ENCODE results near the gene PCDH9.

Gene PCDH9

GRCh38 chr13:67204764-67205163 is 25.4 kb downstream of the PCDH9 start:
- no peak overlapping the region for H3K27ac ChIP-seq (ENCODE audit: low read length)
- H3K4me3 ChIP-seq (ENCODE audit: low read length) = no peak overlapping the region
- DNase-seq (ENCODE audit: low read depth, low spot score) = no peak

GRCh38 chr13:67200605-67201004 is 29.5 kb downstream of the PCDH9 start:
- H3K27me3 ChIP-seq (ENCODE audit: control insufficient read depth, insufficient read depth, low read length) = no peaks in the 10 kb centered on the region
- no peak for DNase-seq (ENCODE audit: low read depth, low spot score)
- no peaks in the 10 kb centered on the region for H3K4me1 ChIP-seq (ENCODE audit: control insufficient read depth, insufficient read depth, low read length)
- no peak overlapping the region for H3K4me3 ChIP-seq (ENCODE audit: low read length)
- H3K36me3 ChIP-seq (ENCODE audit: control insufficient read depth, insufficient read depth, low read length) = no peaks in the 10 kb centered on the region
- WGBS (ENCODE audit: insufficient coverage, insufficient read length) = no CpG with 5 or more reads among the region's 4 CpGs
- H3K27ac ChIP-seq (ENCODE audit: low read length) = no peak overlapping the region
- no peaks in the 10 kb centered on the region for H3K9me3 ChIP-seq (ENCODE audit: control insufficient read depth, insufficient read depth, low read length)

More at GRCh38 chr13:67204764-67205163, 25.4 kb downstream of the PCDH9 start:
- no peaks in the 10 kb centered on the region for H3K36me3 ChIP-seq (ENCODE audit: control insufficient read depth, insufficient read depth, low read length)
- H3K4me1 ChIP-seq (ENCODE audit: control insufficient read depth, insufficient read depth, low read length) = no peaks in the 10 kb centered on the region
- H3K27me3 ChIP-seq (ENCODE audit: control insufficient read depth, insufficient read depth, low read length) = no peaks in the 10 kb centered on the region
- WGBS (ENCODE audit: insufficient coverage, insufficient read length) = no CpG with 5 or more reads among the region's 1 CpG
- H3K9me3 ChIP-seq (ENCODE audit: control insufficient read depth, insufficient read depth, low read length) = no peaks in the 10 kb centered on the region

- H3K4me3 ChIP-seq (ENCODE audit: low read length) = no peak overlapping the region
These were observed 30.0 kb downstream of the PCDH9 start for GRCh38 chr13:67200183-67200582.

GRCh38 chr13:67197704-67198103 is 32.4 kb downstream of the PCDH9 start:
- Histone ChIP-seq H3K4me1 (ENCODE audit: control insufficient read depth, insufficient read depth, low read length) (no peaks in the 10 kb centered on the region), H3K27ac (ENCODE audit: low read length) (no peak overlapping the region), H3K4me3 (ENCODE audit: low read length) (no peak overlapping the region), H3K36me3 (ENCODE audit: control insufficient read depth, insufficient read depth, low read length) (no peaks in the 10 kb centered on the region), H3K27me3 (ENCODE audit: control insufficient read depth, insufficient read depth, low read length) (no peaks in the 10 kb centered on the region), H3K9me3 (ENCODE audit: control insufficient read depth, insufficient read depth, low read length) (no peaks in the 10 kb centered on the region)
- WGBS (ENCODE audit: insufficient coverage, insufficient read length) = no CpG with 5 or more reads among the region's 1 CpG
- DNase-seq (ENCODE audit: low read depth, low spot score) = no peak

More at GRCh38 chr13:67200183-67200582, 30.0 kb downstream of the PCDH9 start:
- Histone ChIP-seq H3K9me3 (ENCODE audit: control insufficient read depth, insufficient read depth, low read length) (no peaks in the 10 kb centered on the region), H3K27me3 (ENCODE audit: control insufficient read depth, insufficient read depth, low read length) (no peaks in the 10 kb centered on the region), H3K27ac (ENCODE audit: low read length) (no peak overlapping the region), H3K36me3 (ENCODE audit: control insufficient read depth, insufficient read depth, low read length) (no peaks in the 10 kb centered on the region), H3K4me1 (ENCODE audit: control insufficient read depth, insufficient read depth, low read length) (no peaks in the 10 kb centered on the region)
- DNase-seq (ENCODE audit: low read depth, low spot score) = no peak

GRCh38 chr13:67193979-67194378 is 36.2 kb downstream of the PCDH9 start:
- no peaks in the 10 kb centered on the region for H3K9me3 ChIP-seq (ENCODE audit: control insufficient read depth, insufficient read depth, low read length)
- no peaks in the 10 kb centered on the region for H3K27me3 ChIP-seq (ENCODE audit: control insufficient read depth, insufficient read depth, low read length)
- no peak overlapping the region for H3K27ac ChIP-seq (ENCODE audit: low read length)
- H3K36me3 ChIP-seq (ENCODE audit: control insufficient read depth, insufficient read depth, low read length) = no peaks in the 10 kb centered on the region
- H3K4me1 ChIP-seq (ENCODE audit: control insufficient read depth, insufficient read depth, low read length) = no peaks in the 10 kb centered on the region
- H3K4me3 ChIP-seq (ENCODE audit: low read length) = no peak overlapping the region
- no peak for DNase-seq (ENCODE audit: low read depth, low spot score)

- H3K27ac ChIP-seq (ENCODE audit: low read length) = no peak overlapping the region
- no peaks in the 10 kb centered on the region for H3K4me1 ChIP-seq (ENCODE audit: control insufficient read depth, insufficient read depth, low read length)
- H3K9me3 ChIP-seq (ENCODE audit: control insufficient read depth, insufficient read depth, low read length) = no peaks in the 10 kb centered on the region
- H3K4me3 ChIP-seq (ENCODE audit: low read length) = no peak overlapping the region
- no CpG with 5 or more reads among the region's 4 CpGs for WGBS (ENCODE audit: insufficient coverage, insufficient read length)
- no peaks in the 10 kb centered on the region for H3K27me3 ChIP-seq (ENCODE audit: control insufficient read depth, insufficient read depth, low read length)
- DNase-seq (ENCODE audit: low read depth, low spot score) = no peak
- H3K36me3 ChIP-seq (ENCODE audit: control insufficient read depth, insufficient read depth, low read length) = no peaks in the 10 kb centered on the region
These were observed 37.4 kb downstream of the PCDH9 start for GRCh38 chr13:67192751-67193150.

GRCh38 chr13:67186995-67187569 is 43.1 kb downstream of the PCDH9 start:
- Histone ChIP-seq H3K4me1 (ENCODE audit: control insufficient read depth, insufficient read depth, low read length) (no peaks in the 10 kb centered on the region), H3K27ac (ENCODE audit: low read length) (no peak overlapping the region), H3K36me3 (ENCODE audit: control insufficient read depth, insufficient read depth, low read length) (no peaks in the 10 kb centered on the region), H3K9me3 (ENCODE audit: control insufficient read depth, insufficient read depth, low read length) (no peaks in the 10 kb centered on the region), H3K27me3 (ENCODE audit: control insufficient read depth, insufficient read depth, low read length) (no peaks in the 10 kb centered on the region), H3K4me3 (ENCODE audit: low read length) (no peak overlapping the region)
- no peak for DNase-seq (ENCODE audit: low read depth, low spot score)
- no CpG with 5 or more reads among the region's 6 CpGs for WGBS (ENCODE audit: insufficient coverage, insufficient read length)

GRCh38 chr13:67184247-67184646 is 45.9 kb downstream of the PCDH9 start:
- Histone ChIP-seq H3K4me3 (ENCODE audit: low read length) (no peak overlapping the region), H3K36me3 (ENCODE audit: control insufficient read depth, insufficient read depth, low read length) (no peaks in the 10 kb centered on the region), H3K27ac (ENCODE audit: low read length) (no peak overlapping the region), H3K27me3 (ENCODE audit: control insufficient read depth, insufficient read depth, low read length) (no peaks in the 10 kb centered on the region), H3K9me3 (ENCODE audit: control insufficient read depth, insufficient read depth, low read length) (no peaks in the 10 kb centered on the region), H3K4me1 (ENCODE audit: control insufficient read depth, insufficient read depth, low read length) (no peaks in the 10 kb centered on the region)
- no CpG with 5 or more reads among the region's 7 CpGs for WGBS (ENCODE audit: insufficient coverage, insufficient read length)
- DNase-seq (ENCODE audit: low read depth, low spot score) = no peak

- Histone ChIP-seq H3K4me3 (ENCODE audit: low read length) (no peak overlapping the region), H3K36me3 (ENCODE audit: control insufficient read depth, insufficient read depth, low read length) (no peaks in the 10 kb centered on the region), H3K27ac (ENCODE audit: low read length) (no peak overlapping the region), H3K9me3 (ENCODE audit: control insufficient read depth, insufficient read depth, low read length) (no peaks in the 10 kb centered on the region), H3K4me1 (ENCODE audit: control insufficient read depth, insufficient read depth, low read length) (no peaks in the 10 kb centered on the region), H3K27me3 (ENCODE audit: control insufficient read depth, insufficient read depth, low read length) (no peaks in the 10 kb centered on the region)
- no CpG with 5 or more reads among the region's 1 CpG for WGBS (ENCODE audit: insufficient coverage, insufficient read length)
- no peak for DNase-seq (ENCODE audit: low read depth, low spot score)
These were observed 47.0 kb downstream of the PCDH9 start for GRCh38 chr13:67183151-67183550.

- WGBS (ENCODE audit: insufficient coverage, insufficient read length) = 100% methylated on average over 1 of the region's 2 CpGs
- Histone ChIP-seq H3K27ac (ENCODE audit: low read length) (no peak overlapping the region), H3K36me3 (ENCODE audit: control insufficient read depth, insufficient read depth, low read length) (no peaks in the 10 kb centered on the region), H3K27me3 (ENCODE audit: control insufficient read depth, insufficient read depth, low read length) (no peaks in the 10 kb centered on the region), H3K4me3 (ENCODE audit: low read length) (no peak overlapping the region), H3K9me3 (ENCODE audit: control insufficient read depth, insufficient read depth, low read length) (no peaks in the 10 kb centered on the region), H3K4me1 (ENCODE audit: control insufficient read depth, insufficient read depth, low read length) (no peaks in the 10 kb centered on the region)
- no peak for DNase-seq (ENCODE audit: low read depth, low spot score)
These were observed 54.2 kb downstream of the PCDH9 start for GRCh38 chr13:67175836-67176459.

GRCh38 chr13:67168384-67168783 is 61.8 kb downstream of the PCDH9 start:
- WGBS (ENCODE audit: insufficient coverage, insufficient read length) = no CpG with 5 or more reads among the region's 2 CpGs
- H3K4me1 ChIP-seq (ENCODE audit: control insufficient read depth, insufficient read depth, low read length) = no peaks in the 10 kb centered on the region
- no peak overlapping the region for H3K4me3 ChIP-seq (ENCODE audit: low read length)
- H3K27ac ChIP-seq (ENCODE audit: low read length) = no peak overlapping the region
- DNase-seq (ENCODE audit: low read depth, low spot score) = no peak
- no peaks in the 10 kb centered on the region for H3K9me3 ChIP-seq (ENCODE audit: control insufficient read depth, insufficient read depth, low read length)
- H3K36me3 ChIP-seq (ENCODE audit: control insufficient read depth, insufficient read depth, low read length) = no peaks in the 10 kb centered on the region
- no peaks in the 10 kb centered on the region for H3K27me3 ChIP-seq (ENCODE audit: control insufficient read depth, insufficient read depth, low read length)

Data from iPS DF 6.9 (cell line).